ENCODE data around the gene CDC73. TPM values are rescaled to one million over a fixed set of nuclear protein-coding genes. Genes with fewer than 3 reads are reported as not detected.

CDC73 gene
- total and polyA plus RNA-seq, 2 of the 13 experiments (the other 11 are each of a cell fraction or from before 2014, with no cell fraction given): 20.2 to 26.3 TPM

GRCh38 chr1:193262661-193263060, 140.8 kb downstream of the CDC73 start:
- 94% methylated on average over 3 of the region's 3 CpGs for WGBS (ENCODE audit: low lambda C conversion rate)
- no peaks in the 10 kb centered on the region for H4K20me1 ChIP-seq (ENCODE audit: insufficient read depth, low read length)
- CTCF ChIA-PET (ENCODE audit: low intra/inter-chr PET ratio, low total read pairs): no interaction called here
- in situ Hi-C loops (cut with HindIII; ENCODE audit: extremely low pct_ligation_motif_present, low pct_unique_long_range_greater_than_20kb): no loop called here
- BruUV-seq (replicated peaks): no TSS peak
- DNase-seq (ENCODE audit: low spot score) (no peak), ATAC-seq (no peak), FAIRE-seq (no peak)
- no peaks in the 10 kb centered on the region for H3K36me3 ChIP-seq (replicated peaks in 1 of 2; ENCODE audit: control insufficient read depth in 1 of 2, insufficient read depth in 2 of 2, low read length in 2 of 2)
- H3K27me3 ChIP-seq (ENCODE audit: control insufficient read depth in 1 of 2, insufficient read depth in 2 of 2, low read length in 2 of 2): no peaks in the 10 kb centered on the region
- H3K9me3 ChIP-seq (ENCODE audit: low read length): no peaks in the 10 kb centered on the region
- H3K79me2 ChIP-seq (ENCODE audit: insufficient read depth, low read length): no peaks in the 10 kb centered on the region
- no peak for TF ChIP-seq RCOR2 (CRISPR knock-in tag; IDR thresholded peaks at IDR 0.05)
- no peak for TF ChIP-seq RORA (CRISPR knock-in tag; IDR thresholded peaks at IDR 0.05)
- no peak for TF ChIP-seq IRX3 (CRISPR knock-in tag; IDR thresholded peaks at IDR 0.05; ENCODE audit: borderline replicate concordance, low read depth)
- no peak for TF ChIP-seq DNMT1 (CRISPR knock-in tag; IDR thresholded peaks at IDR 0.05)
- TF ChIP-seq PHF20 (CRISPR knock-in tag; IDR thresholded peaks at IDR 0.05): no peak
- TF ChIP-seq ZSCAN9 (CRISPR knock-in tag; IDR thresholded peaks at IDR 0.05; ENCODE audit: borderline replicate concordance): no peak
- no peak for TF ChIP-seq ZNF556 (CRISPR knock-in tag; IDR thresholded peaks at IDR 0.05; ENCODE audit: borderline replicate concordance)
- no peak for TF ChIP-seq PHF21A (CRISPR knock-in tag; IDR thresholded peaks at IDR 0.05)
- TF ChIP-seq ZNF296 (CRISPR knock-in tag; conservative IDR thresholded peaks at IDR 0.05): no peak
- TF ChIP-seq, protein P1, sequence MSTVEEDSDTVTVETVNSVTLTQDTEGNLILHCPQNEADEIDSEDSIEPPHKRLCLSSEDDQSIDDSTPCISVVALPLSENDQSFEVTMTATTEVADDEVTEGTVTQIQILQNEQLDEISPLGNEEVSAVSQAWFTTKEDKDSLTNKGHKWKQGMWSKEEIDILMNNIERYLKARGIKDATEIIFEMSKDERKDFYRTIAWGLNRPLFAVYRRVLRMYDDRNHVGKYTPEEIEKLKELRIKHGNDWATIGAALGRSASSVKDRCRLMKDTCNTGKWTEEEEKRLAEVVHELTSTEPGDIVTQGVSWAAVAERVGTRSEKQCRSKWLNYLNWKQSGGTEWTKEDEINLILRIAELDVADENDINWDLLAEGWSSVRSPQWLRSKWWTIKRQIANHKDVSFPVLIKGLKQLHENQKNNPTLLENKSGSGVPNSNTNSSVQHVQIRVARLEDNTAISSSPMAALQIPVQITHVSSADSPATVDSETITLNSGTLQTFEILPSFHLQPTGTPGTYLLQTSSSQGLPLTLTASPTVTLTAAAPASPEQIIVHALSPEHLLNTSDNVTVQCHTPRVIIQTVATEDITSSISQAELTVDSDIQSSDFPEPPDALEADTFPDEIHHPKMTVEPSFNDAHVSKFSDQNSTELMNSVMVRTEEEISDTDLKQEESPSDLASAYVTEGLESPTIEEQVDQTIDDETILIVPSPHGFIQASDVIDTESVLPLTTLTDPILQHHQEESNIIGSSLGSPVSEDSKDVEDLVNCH (CRISPR knock-in tag; IDR thresholded peaks at IDR 0.05): no peak
- TF ChIP-seq ZNF10 (CRISPR knock-in tag; IDR thresholded peaks at IDR 0.05; ENCODE audit: borderline replicate concordance, low read depth): no peak
- TF ChIP-seq, protein P2, sequence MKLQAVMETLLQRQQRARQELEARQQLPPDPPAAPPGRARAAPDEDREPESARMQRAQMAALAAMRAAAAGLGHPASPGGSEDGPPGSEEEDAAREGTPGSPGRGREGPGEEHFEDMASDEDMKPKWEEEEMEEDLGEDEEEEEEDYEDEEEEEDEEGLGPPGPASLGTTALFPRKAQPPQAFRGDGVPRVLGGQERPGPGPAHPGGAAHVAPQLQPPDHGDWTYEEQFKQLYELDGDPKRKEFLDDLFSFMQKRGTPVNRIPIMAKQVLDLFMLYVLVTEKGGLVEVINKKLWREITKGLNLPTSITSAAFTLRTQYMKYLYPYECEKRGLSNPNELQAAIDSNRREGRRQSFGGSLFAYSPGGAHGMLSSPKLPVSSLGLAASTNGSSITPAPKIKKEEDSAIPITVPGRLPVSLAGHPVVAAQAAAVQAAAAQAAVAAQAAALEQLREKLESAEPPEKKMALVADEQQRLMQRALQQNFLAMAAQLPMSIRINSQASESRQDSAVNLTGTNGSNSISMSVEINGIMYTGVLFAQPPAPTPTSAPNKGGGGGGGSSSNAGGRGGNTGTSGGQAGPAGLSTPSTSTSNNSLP (IDR thresholded peaks at IDR 0.05; ENCODE audit: low read depth, low read length): no peak
- TF ChIP-seq CCAR2 (optimal IDR thresholded peaks at IDR 0.05; ENCODE audit: low read depth, low read length): no peak
- H2AFZ ChIP-seq (ENCODE audit: low read length): no peak overlapping the region
- intact Hi-C loops (cut with micrococcal nuclease; ENCODE audit: unreplicated experiment): no loop called here
- H3K4me1 ChIP-seq (ENCODE audit: insufficient read depth, low read length): no peaks in the 10 kb centered on the region
- no peak overlapping the region for H3K4me2 ChIP-seq (ENCODE audit: low read depth, low read length)
- no peak overlapping the region for H3K27ac ChIP-seq (ENCODE audit: extremely low read length, insufficient read depth, low read length)
- POLR2A ChIA-PET: no interaction called here
- H3K4me3 ChIP-seq (replicated peaks in 1 of 3; ENCODE audit: insufficient read depth in 1 of 3, low read depth in 2 of 3, low read length in 3 of 3): no peak overlapping the region
- H3K9ac ChIP-seq (ENCODE audit: insufficient read depth, low read depth, low read length): no peak overlapping the region

Measured in HepG2 (cell line).